Keratinocyte (primary cell): ENCODE measurements around the gene HAND2. TPM values are rescaled to one million over a fixed set of nuclear protein-coding genes. Genes with fewer than 3 reads are reported as not detected.

Experiments
- DNase-seq: peaks from one replicate; pipeline ENCODE4 v3.0.0-alpha.2; 2011; ENCODE audit warnings: low read depth, missing footprints, low spot score
- FAIRE-seq: peaks from 2 replicates; lab custom pipeline; 2011; peaks lifted over from hg19 to GRCh38; lab: Jason Lieb, UNC
- H2AFZ ChIP-seq: 2 replicates; pipeline ENCODE4 v1.6.0; 2012; ENCODE audit warnings: low read length, control low read depth, inconsistent platforms; ENCODE audit not compliant: control insufficient read depth
- H3K27ac ChIP-seq: 2 replicates; pipeline ENCODE4 v1.5.1; 2011; ENCODE audit warnings: low read length; ENCODE audit not compliant: control insufficient read depth, insufficient read depth
- H3K27me3 ChIP-seq: 3 replicates; pipeline ENCODE4 v1.6.0; 2011; ENCODE audit warnings: low read length; ENCODE audit not compliant: control insufficient read depth, insufficient read depth; ENCODE audit errors: extremely low read depth
- H3K36me3 ChIP-seq, 2 experiments: 2 replicates in 1 of 2; 3 replicates in 1 of 2; pipeline ENCODE4 v1.5.1; 2011; ENCODE audit warnings: low read length in 2 of 2, mild to moderate bottlenecking in 1 of 2; ENCODE audit not compliant: control insufficient read depth in 2 of 2, insufficient read depth in 2 of 2; ENCODE audit errors: extremely low read depth in 1 of 2
- H3K4me1 ChIP-seq: 3 replicates; pipeline ENCODE4 v1.5.1; 2011; ENCODE audit warnings: low read length; ENCODE audit not compliant: control insufficient read depth, insufficient read depth; ENCODE audit errors: extremely low read depth
- H3K4me2 ChIP-seq: 3 replicates; pipeline ENCODE4 v1.6.0; 2011; ENCODE audit warnings: low read depth, low read length; ENCODE audit not compliant: control insufficient read depth, insufficient read depth; ENCODE audit errors: extremely low read depth
- H3K4me3 ChIP-seq, 3 experiments: fragments of 200-600 bp in 1 of 3; sonication (generic) in 1 of 3; 2 replicates in 2 of 3; 3 replicates in 1 of 3; pipeline ENCODE4 v1.5.1; 2011 to 2016; ENCODE audit warnings: low read length in 3 of 3, mild to moderate bottlenecking in 3 of 3, control low read depth in 2 of 3, inconsistent platforms in 1 of 3, low read depth in 1 of 3, mixed read lengths in 1 of 3, mixed run types in 1 of 3, moderate library complexity in 1 of 3; ENCODE audit not compliant: control insufficient read depth in 2 of 3, insufficient read depth in 2 of 3; ENCODE audit errors: extremely low read depth in 1 of 3
- H3K79me2 ChIP-seq: 2 replicates; pipeline ENCODE4 v1.6.0; 2012; ENCODE audit warnings: low read length; ENCODE audit not compliant: control insufficient read depth, insufficient read depth
- H3K9ac ChIP-seq: 3 replicates; pipeline ENCODE4 v1.6.0; 2011; ENCODE audit warnings: low read length; ENCODE audit not compliant: control insufficient read depth, insufficient read depth; ENCODE audit errors: extremely low read depth
- H3K9me1 ChIP-seq: 3 replicates; pipeline ENCODE4 v1.6.0; 2011; ENCODE audit warnings: low read length; ENCODE audit not compliant: control insufficient read depth, insufficient read depth; ENCODE audit errors: extremely low read depth
- H3K9me3 ChIP-seq: 2 replicates; pipeline ENCODE4 v1.5.1; 2012; ENCODE audit warnings: low read depth, low read length; ENCODE audit not compliant: control insufficient read depth
- H4K20me1 ChIP-seq: 3 replicates; pipeline ENCODE4 v1.6.0; 2011; ENCODE audit warnings: low read length; ENCODE audit not compliant: control insufficient read depth, insufficient read depth; ENCODE audit errors: extremely low read depth
- CTCF ChIP-seq, 3 experiments: IDR thresholded peaks in 1 of 3; conservative IDR thresholded peaks in 1 of 3; optimal IDR thresholded peaks in 1 of 3; 2 replicates in 2 of 3; 3 replicates in 1 of 3; pipeline versions ENCODE3 to v1.5.1; 2011; ENCODE audit warnings: low read length in 3 of 3, mild to moderate bottlenecking in 3 of 3, moderate library complexity in 2 of 3, control low read depth in 1 of 3, inconsistent platforms in 1 of 3; ENCODE audit not compliant: insufficient read depth in 2 of 3; ENCODE audit errors: extremely low read depth in 1 of 3
- EZH2 ChIP-seq: IDR thresholded peaks from one replicate; pipeline ENCODE4 v1.6.1; 2012; ENCODE audit warnings: inconsistent platforms, mild to moderate bottlenecking, low read length, moderate library complexity
- dilution Hi-C: fragments of 300-500 bp; cut with MboI; formaldehyde crosslinking; loops from one replicate; pipeline ENCODE4 v1.7.0; 2020; ENCODE audit warnings: low sequenced_read_pairs; ENCODE audit not compliant: extremely low pct_ligation_motif_present
- polyA minus RNA-seq, 3 experiments: library from RNA; depleted of rRNA, polyadenylated mRNA; stranded (reverse); fragments of >200 nt; gene quantifications; 1 replicate in 1 of 3; 2 replicates in 1 of 3; 3 replicates in 1 of 3; pipeline ENCODE4 v1.2.3, GENCODE V29; 2011
- polyA plus RNA-seq, 5 experiments: library from polyadenylated mRNA; depleted of rRNA in 3 of 5; stranded (reverse) in 3 of 5; stranded (forward) in 1 of 5; unstranded in 1 of 5; fragments of >200 nt; gene quantifications; 1 replicate in 1 of 5; 2 replicates in 3 of 5; 3 replicates in 1 of 5; pipeline versions ENCODE4 v1.2.1 to v1.2.3, GENCODE V29; 2011 to 2012; ENCODE audit warnings: missing spikeins in 2 of 5, low read depth in 1 of 5, low replicate concordance in 1 of 5

Gene HAND2
- polyA plus RNA-seq (not detected in 3 replicates), polyA minus RNA-seq (not detected in 3 replicates)
- polyA plus RNA-seq (2011; ENCODE audit: low read depth) = not detected
- polyA plus RNA-seq (2011; cell fraction: cytosol; rRNA removed) = not detected in 2 replicates
- polyA plus RNA-seq (2011; cell fraction: nucleus; rRNA removed) = not detected in 2 replicates
- not detected in 2 replicates for polyA plus RNA-seq (2012; ENCODE audit: low replicate concordance)
- polyA minus RNA-seq (2011; cell fraction: cytosol; rRNA and poly(A)+ RNA removed) = not detected
- polyA minus RNA-seq (2011; cell fraction: nucleus; rRNA and poly(A)+ RNA removed) = not detected in 2 replicates

GRCh38 chr4:173529477-173530325, at the start of gene HAND2:
HAND2 (minus strand) TSS chr4:173530229; CDS start chr4:173529289, 940 bp downstream.
- Histone ChIP-seq H4K20me1 (peaks cover 3% of the 10 kb centered on the region), H3K79me2 (no peaks in the 10 kb centered on the region), H3K4me3 (peak within 1 kb of the TSS in 2 of 3 experiments; percentile 5 to 46), H3K9ac (no peak within 1 kb of the TSS), H3K27me3 (peaks cover 95% of the 10 kb centered on the region), H3K4me1 (no peaks in the 10 kb centered on the region), H3K4me2 (peak within 1 kb of the TSS; percentile 45), H2AFZ (no peak within 1 kb of the TSS), H3K9me3 (peaks cover 4% of the 10 kb centered on the region), H3K36me3 (no peaks in the 10 kb centered on the region), H3K9me1 (no peaks in the 10 kb centered on the region), H3K27ac (no peak within 1 kb of the TSS)
- dilution Hi-C loops = no loop called here
- DNase-seq (no peak), FAIRE-seq (no peak)
- TF ChIP-seq CTCF (optimal IDR thresholded peaks at IDR 0.05 in 1 of 3, IDR thresholded peaks at IDR 0.05 in 1 of 3, conservative IDR thresholded peaks at IDR 0.05 in 1 of 3; ENCODE audit: extremely low read depth in 1 of 3, insufficient read depth in 2 of 3, low read length in 3 of 3) (no peak), EZH2 (peak; percentile 91)

GRCh38 chr4:173578956-173579355, 48.9 kb upstream of the HAND2 start:
- no peak for TF ChIP-seq CTCF (optimal IDR thresholded peaks at IDR 0.05 in 1 of 3, IDR thresholded peaks at IDR 0.05 in 1 of 3, conservative IDR thresholded peaks at IDR 0.05 in 1 of 3; ENCODE audit: extremely low read depth in 1 of 3, insufficient read depth in 2 of 3, low read length in 3 of 3)
- no peak for TF ChIP-seq EZH2
- H2AFZ ChIP-seq = no peak overlapping the region
- H4K20me1 ChIP-seq = no peaks in the 10 kb centered on the region
- no peak overlapping the region for H3K27ac ChIP-seq
- no peak overlapping the region for H3K4me3 ChIP-seq
- no peak overlapping the region for H3K4me2 ChIP-seq
- no peaks in the 10 kb centered on the region for H3K9me3 ChIP-seq
- no peak overlapping the region for H3K9ac ChIP-seq
- no peaks in the 10 kb centered on the region for H3K9me1 ChIP-seq
- FAIRE-seq (no peak), DNase-seq (no peak)
- H3K27me3 ChIP-seq = no peaks in the 10 kb centered on the region
- dilution Hi-C loops = no loop called here
- H3K4me1 ChIP-seq = no peaks in the 10 kb centered on the region
- no peaks in the 10 kb centered on the region for H3K79me2 ChIP-seq
- no peaks in the 10 kb centered on the region for H3K36me3 ChIP-seq
